NCI-H187 treated with DMSO at 0.1 percent for 48 hours (cell line): Measurements from ENCODE around the gene RHOJ.
"Not testable (repeated sequence)": the region's sequence is repeated elsewhere in the genome, so short reads cannot be mapped to it uniquely, and the experiment has no call there.

Experiments
- DNase-seq: peaks from one replicate; lab custom pipeline; 2025; lab: John Stamatoyannopoulos, UW

RHOJ gene

DNA sequence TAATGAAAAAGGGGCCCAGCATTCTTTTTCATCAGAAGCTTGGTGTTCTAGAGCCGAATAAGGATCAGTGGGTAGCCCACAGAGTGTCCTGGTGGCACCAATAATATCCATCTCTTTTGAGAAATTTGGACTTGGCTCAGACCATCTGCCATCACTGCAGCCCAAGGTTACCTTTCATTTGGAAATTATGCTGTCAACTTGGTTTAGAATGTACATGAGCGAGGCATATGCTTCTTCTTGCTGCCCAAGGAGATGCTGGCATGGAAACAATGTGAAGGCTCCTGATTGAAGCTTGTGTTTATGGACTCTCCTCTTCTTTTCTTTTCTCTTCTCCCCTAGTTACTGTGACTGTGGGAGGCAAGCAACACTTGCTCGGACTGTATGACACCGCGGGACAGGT lies 64.5 kb downstream of the RHOJ start:
- no peak for DNase-seq

DNA sequence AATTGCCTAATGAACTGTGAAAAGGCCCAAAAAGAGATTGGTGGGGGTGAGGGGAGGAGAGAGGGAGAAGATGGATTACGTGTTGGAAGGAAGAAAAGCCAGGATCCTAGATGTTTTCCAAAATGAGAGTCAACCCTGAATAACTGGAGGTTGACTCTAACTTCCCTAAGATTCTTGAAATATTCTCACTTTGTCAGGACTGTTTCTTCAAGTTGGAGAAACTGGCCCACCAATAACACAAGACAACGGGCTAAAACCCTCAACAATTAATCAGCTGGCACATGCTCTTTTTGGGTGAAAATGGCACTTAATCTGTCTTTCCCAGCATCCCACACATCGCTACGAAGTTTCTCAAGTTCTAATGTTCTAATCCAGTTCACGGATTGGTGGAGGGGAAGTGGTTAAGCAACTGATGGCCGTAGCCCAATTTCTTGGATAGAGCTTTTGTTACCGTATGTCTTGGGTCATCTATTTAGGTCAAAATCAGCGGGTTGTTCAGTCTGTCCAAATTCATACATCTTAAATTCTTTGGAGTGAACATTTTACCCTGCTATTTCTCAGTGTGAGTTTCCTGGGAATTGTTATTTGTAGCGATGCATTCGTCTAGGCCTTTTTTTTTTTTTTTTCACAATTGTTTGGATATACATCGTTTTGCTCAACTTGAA lies 65.5 kb downstream of the RHOJ start:
- DNase-seq = no peak

DNA sequence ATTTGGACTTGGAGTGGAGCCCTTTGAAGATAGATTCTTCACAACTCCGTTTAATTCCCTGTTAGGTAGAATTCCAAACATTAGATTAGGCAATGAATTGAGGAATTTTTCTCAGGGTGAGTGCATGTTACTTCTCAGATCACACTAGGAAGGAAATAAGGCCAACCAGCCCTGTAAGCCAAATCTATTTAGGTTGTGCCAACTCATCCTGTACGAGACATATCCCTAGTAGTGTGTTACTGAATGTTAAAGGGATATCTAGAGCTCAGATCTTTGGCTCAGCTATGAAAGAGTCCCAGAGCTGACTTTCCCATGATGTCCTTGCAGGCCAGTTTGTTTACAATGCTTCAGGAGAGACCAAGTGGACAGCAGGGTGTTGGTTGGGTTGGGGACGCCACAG lies 68.9 kb downstream of the RHOJ start:
- DNase-seq = no peak

DNA sequence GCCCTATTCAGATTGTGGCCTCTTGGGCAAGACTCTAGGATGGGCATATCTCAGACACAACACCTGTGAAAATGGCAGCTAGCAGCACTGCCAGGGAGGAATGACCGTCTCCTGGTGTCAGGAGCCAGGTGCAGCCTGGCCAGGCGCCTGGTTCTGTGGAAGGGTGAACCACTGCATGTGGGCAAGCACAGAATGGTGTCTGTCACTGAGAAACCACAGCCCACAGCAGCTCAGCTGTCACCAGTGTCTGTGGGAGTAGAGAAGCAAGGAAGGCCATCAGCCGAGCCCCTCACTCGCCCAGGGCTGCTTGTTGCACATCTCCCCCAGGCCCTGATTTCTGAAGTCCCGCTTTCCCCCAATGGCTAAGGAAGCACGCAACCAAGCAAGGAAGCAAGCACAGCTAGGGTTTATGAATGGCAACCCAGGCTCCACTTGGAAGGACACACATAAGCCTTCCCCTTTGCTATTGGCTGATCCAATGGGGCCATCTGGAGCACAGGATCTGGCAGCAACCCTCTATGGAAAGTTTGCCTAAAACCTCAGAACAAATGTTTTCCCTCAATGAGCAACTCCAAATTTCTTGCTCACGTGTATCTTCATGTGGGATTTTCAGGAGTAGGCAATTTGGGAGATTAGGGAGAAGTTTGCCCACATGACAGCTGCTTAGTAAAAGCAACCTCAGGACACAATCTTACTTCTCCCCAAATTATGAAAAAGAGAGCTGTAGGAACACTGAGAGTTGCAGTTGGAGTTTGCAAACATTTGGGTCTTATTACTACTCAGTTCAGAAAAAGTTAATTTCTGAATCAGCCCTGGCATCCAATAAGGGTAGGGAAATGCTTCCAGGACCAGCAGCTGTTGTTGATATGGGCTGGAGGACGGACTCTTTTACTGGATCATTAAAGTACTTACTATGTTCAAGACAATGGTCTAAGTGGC lies 69.7 kb downstream of the RHOJ start:
- DNase-seq = no peak

DNA sequence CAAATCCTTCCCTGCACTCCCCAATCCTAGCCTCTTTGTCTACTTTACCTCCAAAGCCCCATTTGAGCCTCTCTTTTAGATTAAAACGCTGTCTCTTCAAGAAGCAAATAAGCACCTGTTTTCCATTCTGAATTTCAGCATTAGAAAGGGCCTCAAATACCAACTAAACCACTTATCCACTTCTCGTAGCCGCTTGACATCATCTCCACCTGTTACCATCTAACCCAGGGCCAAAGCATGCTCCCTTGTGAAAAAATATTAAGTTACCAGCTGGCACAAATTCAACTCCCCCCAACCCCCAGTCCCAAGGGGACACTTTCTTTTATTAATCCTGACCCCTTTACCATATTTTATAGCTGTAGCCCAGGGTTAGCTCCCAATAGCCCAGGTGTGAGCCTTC lies 71.4 kb downstream of the RHOJ start:
- peak; percentile 100 for DNase-seq

DNA sequence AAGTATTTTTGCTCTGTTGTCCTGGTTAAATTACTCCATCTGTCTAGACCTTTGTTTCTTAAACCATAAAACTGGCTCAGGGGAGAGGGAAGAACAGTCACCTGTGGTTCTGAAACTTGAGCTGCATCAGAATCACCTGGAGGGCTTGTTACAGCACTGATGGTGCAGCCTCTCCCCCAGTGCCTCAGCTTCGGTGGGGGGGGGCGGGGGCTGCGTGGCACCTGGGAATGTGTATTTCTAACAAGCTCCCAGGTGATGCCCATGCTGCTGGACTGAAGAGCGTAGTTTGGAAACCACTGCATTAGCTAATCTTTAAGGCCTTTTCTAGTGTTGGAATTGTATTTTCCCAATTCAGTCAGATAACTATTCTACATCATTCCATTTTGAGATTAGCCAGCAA lies 71.8 kb downstream of the RHOJ start:
- no peak for DNase-seq

DNA sequence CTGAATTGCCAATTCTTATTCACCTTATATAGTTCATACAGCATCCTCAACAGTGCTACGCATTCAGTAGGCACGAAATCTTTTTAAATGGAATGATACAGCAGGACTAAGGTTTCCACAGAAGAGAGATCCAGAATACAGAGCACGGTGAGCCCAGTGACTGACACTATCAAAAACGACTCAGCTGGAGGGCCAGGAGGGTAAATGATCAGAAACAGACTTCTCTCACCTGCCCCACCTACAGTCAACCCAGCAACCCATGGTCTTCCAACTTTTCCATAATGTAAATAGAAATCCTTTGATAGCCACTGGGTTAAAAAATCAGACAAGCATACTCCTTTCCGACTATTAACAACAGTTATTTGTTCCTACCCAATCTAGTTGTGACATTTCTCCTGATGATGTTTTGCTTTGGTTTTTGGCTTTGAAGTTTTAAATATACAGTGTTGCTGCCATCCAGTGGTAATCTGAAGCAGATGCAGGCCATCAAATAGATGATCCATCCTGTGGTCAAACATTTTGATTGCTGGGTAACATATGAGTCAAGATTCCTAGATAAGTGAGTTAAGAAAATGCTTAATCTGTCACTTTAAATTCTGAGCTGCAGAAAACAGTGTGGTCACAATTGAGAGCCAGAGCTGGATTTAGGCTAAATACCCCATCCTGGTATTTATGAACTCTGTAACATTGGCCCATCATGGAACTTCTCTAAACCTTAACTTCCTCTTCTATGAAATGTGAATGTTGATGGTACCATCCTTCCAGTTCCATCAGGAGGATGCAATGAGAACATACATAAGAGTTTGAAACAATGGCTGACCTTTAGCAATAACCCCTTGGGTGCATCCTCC lies 72.5 kb downstream of the RHOJ start:
- DNase-seq = peak; percentile 69

DNA sequence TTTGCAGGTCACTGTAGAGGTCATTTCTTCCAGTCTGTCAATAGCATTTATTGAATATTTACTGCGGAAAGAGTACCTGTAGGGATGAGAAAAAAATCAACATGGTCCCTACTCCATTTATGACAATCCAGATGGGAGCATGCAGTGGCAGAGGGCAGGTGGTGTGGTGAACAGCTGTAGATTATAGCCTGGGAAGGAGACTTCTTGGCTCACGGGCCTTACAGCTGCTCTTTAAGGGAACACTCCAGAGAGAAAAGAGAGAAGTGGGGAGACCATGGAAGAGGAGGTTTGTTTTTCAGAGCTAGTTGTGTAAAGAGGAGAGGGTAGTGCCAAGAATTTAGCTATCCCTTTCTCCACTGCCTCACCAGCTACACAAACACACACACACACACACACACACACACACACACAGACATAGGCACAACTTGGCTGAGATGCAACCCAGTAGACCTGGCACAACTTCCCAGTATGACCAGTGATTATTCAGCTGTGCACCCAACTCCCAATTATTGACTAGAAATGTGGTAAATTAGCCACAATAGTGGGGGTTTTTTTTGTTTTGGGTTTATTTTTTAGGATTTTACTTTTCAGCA lies 73.4 kb downstream of the RHOJ start:
- DNase-seq = peak; percentile 62

DNA sequence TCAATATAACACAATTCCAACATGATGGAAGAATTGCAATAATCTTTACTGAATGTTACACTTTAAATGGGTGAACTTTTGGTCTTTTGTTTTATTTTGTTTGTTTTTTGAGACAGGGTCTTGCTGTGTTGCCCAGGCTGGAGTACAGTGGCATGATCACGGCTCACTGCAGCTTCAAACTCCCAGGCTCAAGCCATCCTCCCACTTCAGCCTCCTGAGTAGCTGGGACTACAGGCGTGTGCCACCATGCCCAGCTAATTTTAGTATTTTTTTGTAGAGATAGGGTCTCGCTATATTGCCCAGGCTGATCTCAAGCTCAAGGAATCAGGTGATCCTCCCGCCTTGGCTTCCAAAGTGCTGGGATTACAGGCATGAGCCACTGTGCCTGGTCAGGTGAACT lies 75.7 kb downstream of the RHOJ start:
- not testable (repeated sequence) for DNase-seq

DNA sequence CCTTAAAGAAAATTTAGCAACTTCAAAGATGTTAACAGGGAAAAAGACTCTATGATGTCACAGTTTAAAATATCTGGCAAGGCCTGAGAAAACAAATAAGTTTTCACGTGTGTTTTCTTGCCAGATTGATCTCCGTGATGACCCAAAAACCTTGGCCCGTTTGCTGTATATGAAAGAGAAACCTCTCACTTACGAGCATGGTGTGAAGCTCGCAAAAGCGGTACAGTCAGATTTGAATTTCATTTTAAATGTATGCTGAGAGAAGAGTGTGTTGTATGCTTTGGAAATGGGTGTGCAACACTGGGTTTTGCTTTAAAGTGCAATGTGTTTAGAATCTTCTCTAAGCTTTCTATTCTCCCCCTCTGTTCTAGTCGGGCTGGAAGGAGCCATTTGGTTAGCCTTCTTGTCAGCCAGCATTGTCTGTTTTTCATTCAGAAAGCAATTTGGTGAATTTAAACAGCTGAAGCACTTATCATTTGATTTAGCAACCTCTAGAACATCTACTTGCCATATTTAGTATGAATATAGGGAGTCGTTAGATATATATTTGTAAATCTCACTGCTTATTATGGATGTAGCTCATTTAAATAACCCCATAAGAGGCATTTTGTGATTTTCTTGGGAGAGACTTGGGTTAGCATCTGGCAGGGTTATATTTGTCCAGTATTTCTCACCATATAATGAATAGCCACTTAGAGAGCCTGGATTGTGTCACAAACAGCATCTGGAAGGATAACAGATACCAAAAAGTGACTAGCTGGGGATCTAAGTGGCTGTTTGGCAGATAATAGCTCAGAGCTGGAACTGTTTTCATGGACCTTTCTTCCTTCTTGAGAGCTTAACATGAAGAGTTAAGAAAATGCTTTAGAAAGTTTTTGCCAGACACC lies 79.0 kb downstream of the RHOJ start:
- no peak for DNase-seq

DNA sequence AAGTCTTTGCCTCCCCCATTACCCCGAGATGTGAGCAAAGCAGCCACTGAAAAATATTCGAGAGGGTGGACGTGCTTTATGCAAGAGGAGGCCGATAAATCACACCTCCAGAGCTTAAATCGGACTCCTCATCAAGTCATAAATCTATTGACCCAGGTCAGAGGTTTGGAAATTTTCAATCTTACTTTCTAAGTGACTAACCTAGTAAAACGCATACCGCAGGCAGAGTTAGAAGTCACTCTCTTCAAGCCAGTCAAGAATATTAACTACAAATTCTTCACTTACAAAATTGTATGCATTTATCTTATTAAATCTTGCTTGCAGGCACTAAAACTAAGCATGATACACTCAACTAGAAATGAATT lies 79.6 kb downstream of the RHOJ start:
- DNase-seq = no peak

DNA sequence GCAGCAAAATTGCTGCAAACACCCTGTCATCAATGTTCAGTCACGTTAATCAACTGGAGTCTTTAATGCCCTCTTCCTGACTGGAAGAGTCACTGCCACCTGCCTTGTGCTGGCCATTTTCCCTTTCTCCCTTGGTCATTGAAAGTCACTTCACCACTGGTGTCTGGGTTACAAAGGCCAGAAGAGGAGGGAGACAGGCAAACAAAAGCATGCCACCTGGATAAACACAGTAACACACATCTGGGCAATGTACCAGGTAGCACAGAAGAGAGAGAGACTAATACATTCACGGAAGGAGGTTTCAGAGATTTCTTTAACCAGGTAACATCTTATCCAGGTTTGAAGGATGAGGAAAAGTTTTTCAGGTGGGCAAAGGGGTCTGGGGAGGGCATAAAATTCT lies 81.8 kb downstream of the RHOJ start:
- no peak for DNase-seq

DNA sequence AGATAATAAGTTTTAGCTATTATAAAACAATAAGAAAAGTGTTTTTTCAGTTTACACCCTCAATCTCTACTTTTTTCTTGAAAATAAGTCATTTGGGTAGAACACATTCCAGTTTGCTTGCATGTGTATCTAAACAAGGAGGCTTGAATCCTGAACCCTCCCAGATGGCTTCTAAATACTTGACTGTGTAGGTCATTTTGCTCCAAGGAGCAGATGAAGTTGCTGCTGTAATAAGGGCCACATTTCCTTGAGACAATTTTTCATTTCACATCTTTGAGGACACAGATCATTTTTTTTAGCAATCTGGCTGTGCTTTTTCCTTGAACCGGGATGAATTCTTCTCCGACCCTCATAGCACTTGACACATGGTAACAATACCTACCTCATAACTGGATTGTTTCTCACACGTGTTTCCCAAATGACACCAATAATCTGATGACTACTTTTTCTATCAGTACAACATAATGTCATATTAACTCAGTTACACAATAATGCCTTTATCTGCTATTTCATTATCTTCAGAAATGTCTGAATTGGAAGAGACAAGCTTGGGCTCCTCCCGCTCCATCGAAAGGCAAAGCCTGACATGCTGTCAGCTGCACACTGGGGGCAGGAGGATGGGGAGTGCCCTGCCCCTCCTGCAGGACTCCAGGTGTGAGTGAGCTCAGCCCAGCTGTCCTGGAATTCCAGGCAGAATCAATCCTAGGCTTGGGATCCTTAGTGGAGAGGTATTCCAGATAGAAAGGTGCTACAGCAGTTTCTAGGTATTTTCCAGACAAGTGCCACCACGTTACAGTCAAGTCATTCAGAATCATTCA lies 83.6 kb downstream of the RHOJ start:
- DNase-seq = no peak

DNA sequence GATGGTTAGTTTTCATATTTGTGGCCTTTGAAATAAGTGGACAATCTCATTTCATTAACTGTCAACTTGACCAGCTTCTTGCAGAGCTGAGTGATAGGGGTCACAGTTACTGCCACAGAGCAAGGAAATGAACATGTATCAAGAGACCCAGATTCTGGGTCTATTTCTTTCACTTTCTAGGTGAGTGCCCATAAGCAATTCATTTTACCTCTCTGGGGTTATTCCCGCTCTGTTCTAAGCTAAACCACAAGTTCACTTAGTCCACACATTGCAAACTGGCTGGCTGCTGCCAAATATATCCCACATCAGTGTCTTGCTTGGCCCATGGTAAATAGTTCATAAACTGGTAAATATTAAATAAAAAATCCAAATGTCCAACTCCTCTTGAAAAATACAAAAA lies 84.6 kb downstream of the RHOJ start:
- DNase-seq = no peak

DNA sequence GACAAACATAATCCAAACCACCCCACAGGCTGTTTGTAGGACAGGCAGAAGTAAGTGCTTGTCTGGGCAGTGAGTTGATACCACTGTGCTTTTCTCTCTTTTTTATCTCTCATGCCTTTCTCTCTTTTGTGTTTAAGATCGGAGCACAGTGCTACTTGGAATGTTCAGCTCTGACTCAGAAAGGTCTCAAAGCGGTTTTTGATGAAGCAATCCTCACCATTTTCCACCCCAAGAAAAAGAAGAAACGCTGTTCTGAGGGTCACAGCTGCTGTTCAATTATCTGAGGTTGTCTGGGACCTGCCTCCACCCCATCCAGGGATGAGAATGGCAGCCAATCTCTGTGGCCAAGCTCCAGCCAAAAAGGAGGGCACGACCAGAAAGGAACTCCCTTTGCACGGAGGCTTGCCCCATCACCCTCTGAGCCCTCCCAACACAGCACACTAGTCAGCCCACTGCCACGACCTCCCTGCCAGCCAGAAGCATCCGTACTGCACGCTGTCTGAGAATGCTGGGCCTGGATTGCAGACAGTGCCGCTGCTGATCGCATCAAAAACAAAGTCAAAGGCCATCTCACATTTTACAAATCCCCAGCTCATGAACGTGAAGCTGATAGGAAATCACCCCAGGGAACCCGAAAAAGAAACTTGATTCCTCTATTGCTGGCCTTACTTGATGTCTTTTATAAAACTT lies 86.6 kb downstream of the RHOJ start:
- no peak for DNase-seq

DNA sequence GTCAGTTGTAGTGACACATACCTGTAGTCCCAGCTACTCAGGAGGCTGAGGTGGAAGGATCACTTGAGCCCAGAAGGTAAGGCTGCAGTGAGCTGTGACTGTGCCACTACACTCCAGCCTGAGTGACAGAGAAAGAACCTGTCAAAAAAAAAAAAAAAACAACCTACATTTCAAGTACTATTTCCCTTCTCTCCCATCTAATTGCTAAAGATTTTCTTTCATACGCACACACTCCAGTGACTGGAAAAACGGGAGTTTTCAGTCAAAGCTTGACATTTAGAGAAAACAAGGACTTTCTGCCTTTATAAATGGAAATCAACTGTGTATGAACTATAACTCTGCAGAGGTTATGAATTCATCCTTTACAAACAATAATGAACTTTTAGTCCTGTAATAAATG lies 88.6 kb downstream of the RHOJ start:
- no peak for DNase-seq

DNA sequence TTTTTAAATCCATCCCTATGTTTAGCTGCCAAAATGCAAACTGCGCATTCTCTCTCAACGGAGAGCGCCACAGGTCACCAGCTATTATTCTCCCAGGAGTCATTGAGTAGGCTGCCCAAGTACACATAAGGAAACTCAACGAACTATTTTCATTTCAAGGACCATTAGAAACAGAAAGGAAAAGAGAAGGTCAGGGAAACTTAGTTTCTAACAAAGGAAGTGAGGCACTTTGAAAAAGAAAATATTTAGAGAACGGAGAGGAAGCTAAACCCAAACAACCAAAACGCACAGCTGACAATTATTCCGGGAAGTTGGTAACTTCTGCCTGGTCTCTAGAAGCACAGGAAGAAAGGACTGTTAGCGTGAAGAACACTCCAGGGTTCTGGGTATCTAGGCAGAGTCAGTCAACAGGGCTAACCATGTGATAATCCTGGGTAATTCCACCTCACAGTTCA lies 91.0 kb downstream of the RHOJ start:
- no peak for DNase-seq

DNA sequence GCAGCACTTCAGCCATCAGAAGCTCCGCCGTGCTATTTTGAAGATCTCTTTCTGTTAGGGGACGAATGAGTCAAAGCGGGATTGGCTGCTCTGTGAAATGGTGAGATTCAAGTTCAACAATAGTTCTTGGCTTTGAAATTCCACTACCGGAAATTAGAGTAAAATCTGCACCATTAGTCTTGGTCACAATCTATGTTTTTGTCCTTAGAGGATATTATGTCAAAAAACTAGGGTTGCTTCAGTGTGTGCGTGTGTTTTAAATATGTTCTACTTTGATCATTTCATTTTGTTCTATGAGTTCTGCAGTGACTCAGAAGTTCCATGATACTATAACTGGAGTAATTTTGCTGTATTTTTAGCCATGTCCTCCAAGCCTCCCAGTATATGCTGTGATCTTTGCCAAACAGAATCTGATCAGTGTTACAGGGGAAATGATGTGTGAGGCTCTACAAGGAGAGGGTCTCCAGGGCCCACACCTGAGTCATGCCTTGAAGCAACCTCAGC lies 91.9 kb downstream of the RHOJ start:
- DNase-seq = no peak

DNA sequence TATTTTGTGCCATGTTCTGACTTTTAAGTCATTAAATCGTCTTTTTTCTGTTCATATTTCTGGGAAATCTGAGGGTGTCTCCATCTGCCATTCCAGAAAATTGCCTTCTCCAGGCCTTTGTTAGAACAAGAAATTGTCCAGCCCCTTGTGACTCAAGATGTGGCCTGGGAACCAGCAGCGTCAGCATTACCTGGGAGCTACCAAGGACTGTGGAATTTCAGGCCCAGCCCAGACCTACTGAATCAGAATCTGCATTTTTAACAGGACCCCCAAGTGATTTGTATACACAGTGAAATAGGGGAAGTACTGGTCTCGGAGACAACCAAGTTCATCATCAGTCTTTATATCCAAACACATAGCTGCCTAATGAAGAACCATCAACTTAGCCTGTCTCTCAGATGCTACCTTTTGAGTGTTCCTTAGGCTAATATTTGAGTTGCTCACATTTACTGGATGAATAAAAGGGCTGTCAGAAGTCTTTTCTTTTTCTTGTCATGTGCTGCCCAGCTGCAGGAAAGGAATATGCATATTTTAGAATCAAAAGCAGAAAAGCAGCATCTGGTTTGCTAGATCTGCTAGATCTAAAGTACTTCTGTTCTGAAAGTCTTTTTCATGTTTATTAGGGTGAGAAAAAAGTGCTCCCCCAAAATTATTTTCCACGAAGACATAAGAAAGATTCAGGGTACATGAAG lies 93.3 kb downstream of the RHOJ start:
- DNase-seq = no peak
